BE2C (cell line): ENCODE results near the gene CXCR3.
A peak's percentile ranks its signal among the peaks of the same experiment; 100 is the strongest.
"Not testable (repeated sequence)": the region's sequence is repeated elsewhere in the genome, so short reads cannot be mapped to it uniquely, and the experiment has no call there.

Experiments used
- DNase-seq: peaks from one replicate; pipeline ENCODE4 v3.0.0-alpha.2; 2020
- H3K27me3 ChIP-seq: fragments of 250-450 bp; sonication (Bioruptor Pico); 2 replicates; pipeline ENCODE4 v1.5.1; 2020; ENCODE audit warnings: mild to moderate bottlenecking
- H3K36me3 ChIP-seq: fragments of 250-450 bp; sonication (Bioruptor Pico); 2 replicates; pipeline ENCODE4 v1.5.1; 2020; ENCODE audit warnings: mild to moderate bottlenecking
- H3K4me1 ChIP-seq: fragments of 250-450 bp; sonication (Bioruptor Pico); 2 replicates; pipeline ENCODE4 v1.5.1; 2020
- H3K4me3 ChIP-seq: 2 replicates; pipeline ENCODE4 v1.5.1; 2011; ENCODE audit warnings: low read depth, low read length
- H3K9me3 ChIP-seq: fragments of 250-450 bp; sonication (Bioruptor Pico); 2 replicates; pipeline ENCODE4 v1.5.1; 2020
- CTCF ChIP-seq: IDR thresholded peaks from 2 replicates; pipeline ENCODE4 v1.5.1; 2012; ENCODE audit warnings: mild to moderate bottlenecking, low read depth, low read length

CXCR3 gene

DNA sequence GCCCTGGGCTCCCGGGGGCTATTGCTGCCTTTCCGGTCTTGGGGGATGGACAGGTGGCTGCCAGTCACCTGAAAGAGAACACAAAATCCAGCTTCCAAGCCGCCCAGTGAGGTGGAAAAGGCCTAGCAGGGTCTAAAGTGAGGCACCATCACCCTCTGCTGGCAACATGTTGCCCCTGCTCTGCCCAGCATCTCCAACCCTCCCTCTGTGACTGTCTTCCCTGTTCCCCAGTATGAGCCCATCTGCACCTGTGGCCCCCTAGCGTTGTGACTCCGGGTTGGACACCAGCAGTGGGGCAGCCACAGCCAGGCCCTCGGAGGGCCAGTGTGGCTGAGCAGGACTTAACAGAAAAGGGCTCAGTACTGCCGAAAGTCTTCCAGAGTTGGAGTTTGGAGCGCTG lies 45.9 kb upstream of the CXCR3 start:
- not testable (repeated sequence) for H3K4me3 ChIP-seq, H3K27me3 ChIP-seq, H3K36me3 ChIP-seq, H3K9me3 ChIP-seq, H3K4me1 ChIP-seq
- TF ChIP-seq CTCF, result peak; percentile 53
- peak; percentile 62 for DNase-seq

- not testable (repeated sequence) for H3K4me3 ChIP-seq, H3K36me3 ChIP-seq, DNase-seq, H3K9me3 ChIP-seq, H3K27me3 ChIP-seq, H3K4me1 ChIP-seq
Measured at GRCh38 chrX:71663238-71663637, 44.9 kb upstream of the CXCR3 start.

GRCh38 chrX:71662654-71663053 lies 44.3 kb upstream of the CXCR3 start:
- not testable (repeated sequence) for DNase-seq, H3K4me3 ChIP-seq, H3K36me3 ChIP-seq, H3K9me3 ChIP-seq, H3K27me3 ChIP-seq, H3K4me1 ChIP-seq

DNA sequence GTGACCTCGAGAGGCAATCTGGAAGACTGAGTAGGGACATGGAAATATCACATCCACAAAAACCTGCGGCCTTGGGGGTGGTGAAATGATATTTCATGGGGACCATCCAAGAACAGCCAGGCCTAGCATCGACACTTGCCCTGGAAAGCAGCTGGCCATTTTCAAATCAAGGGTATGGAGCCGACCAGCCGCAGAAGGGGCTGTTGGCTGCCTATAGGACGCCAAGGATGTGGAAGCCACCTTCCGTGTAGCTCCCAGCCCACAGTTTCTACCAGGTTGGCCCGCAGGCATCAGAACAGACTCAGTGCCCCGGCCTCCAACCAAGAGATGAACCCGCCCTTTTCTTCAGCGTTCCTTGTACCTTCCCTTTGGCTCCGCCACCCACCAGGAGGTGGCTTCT lies 43.6 kb upstream of the CXCR3 start:
- no peak for TF ChIP-seq CTCF
- H3K36me3 ChIP-seq, result no peaks in the 10 kb centered on the region
- H3K9me3 ChIP-seq, result no peaks in the 10 kb centered on the region
- no peak overlapping the region for H3K4me3 ChIP-seq
- H3K4me1 ChIP-seq, result no peaks in the 10 kb centered on the region
- no peaks in the 10 kb centered on the region for H3K27me3 ChIP-seq
- DNase-seq, result no peak

DNA sequence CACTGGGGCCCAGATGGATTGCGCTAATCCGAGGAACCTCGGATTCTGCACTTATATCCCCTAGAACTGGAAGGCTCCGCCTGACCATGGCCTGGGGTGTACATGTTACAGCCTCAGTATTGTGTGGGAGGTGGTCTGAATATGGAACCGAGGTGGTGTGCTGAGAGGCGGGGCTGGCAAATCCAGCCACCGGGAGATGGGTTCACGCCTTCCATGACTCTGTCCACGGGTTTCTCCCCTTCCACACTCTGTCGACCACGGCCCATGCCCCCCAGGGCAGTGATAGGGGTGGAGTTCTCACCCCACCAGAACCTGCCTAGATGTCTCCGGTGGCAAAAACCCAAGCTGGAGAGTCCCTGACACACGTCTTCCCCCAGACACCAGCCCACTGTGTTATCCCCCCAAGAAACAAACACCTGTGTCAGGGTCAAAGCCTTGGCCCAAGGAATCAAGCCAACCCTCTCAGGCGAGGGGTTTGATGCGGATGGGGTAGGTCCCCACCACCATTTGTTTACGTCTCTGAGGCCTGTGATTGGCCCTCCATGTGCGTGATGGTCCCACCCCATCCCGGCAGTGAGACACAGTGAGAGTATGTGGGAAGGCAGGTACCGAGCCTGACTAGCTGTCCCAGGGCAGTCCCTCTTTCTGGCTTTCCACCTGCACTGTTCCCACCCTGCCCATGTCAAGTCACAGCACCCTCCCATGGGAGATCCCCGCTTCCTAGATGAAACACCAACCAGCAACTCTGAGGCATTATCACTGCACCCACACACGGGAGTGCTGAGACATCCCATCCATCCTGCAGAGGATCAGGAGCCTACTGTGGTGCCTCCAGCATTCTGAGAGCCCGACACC lies 42.5 kb upstream of the CXCR3 start:
- Histone ChIP-seq H3K9me3 (no peaks in the 10 kb centered on the region), H3K4me1 (no peaks in the 10 kb centered on the region)

GRCh38 chrX:71659959-71660358 lies 41.6 kb upstream of the CXCR3 start:
- H3K4me3 ChIP-seq, result no peak overlapping the region
- H3K27me3 ChIP-seq, result no peaks in the 10 kb centered on the region
- DNase-seq, result no peak
- H3K4me1 ChIP-seq, result no peaks in the 10 kb centered on the region
- TF ChIP-seq CTCF, result no peak
- H3K9me3 ChIP-seq, result no peaks in the 10 kb centered on the region
- H3K36me3 ChIP-seq, result no peaks in the 10 kb centered on the region

More for the DNA sequence above, 42.5 kb upstream of the CXCR3 start:
- Histone ChIP-seq H3K36me3 (no peaks in the 10 kb centered on the region), H3K4me3 (no peak overlapping the region), H3K27me3 (no peaks in the 10 kb centered on the region)
- TF ChIP-seq CTCF, result no peak
- no peak for DNase-seq

DNA sequence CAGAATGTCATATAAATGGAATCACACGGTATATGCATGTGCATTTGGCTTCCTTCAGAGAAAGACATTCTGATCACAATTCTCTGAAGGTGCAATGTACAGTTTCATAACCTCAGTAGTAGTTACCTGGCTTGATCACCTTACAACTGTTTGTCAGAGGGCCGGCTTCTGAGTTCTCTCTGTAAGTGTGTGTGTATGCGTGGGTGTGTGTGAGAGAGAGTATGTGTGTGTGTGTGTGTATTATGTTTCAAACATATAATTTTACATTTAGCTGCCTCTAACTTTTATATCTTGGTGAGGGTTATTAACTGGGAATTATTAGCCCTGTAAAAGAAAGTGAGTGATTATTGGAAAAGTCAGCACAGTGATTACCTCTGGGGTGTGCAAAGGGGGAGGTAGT lies 41.0 kb upstream of the CXCR3 start:
- H3K27me3 ChIP-seq, result no peaks in the 10 kb centered on the region
- no peak overlapping the region for H3K4me3 ChIP-seq
- no peaks in the 10 kb centered on the region for H3K36me3 ChIP-seq
- no peaks in the 10 kb centered on the region for H3K4me1 ChIP-seq
- no peak for DNase-seq
- TF ChIP-seq CTCF, result no peak
- no peaks in the 10 kb centered on the region for H3K9me3 ChIP-seq
